ENCODE data around the gene NAA25. TPM values are rescaled to one million over a fixed set of nuclear protein-coding genes. Genes with fewer than 3 reads are reported as not detected.

The NAA25 gene
- total and polyA plus RNA-seq, 9 of the 15 experiments (the other 6 are each of a cell fraction or from before 2014, with no cell fraction given): 26.6 to 59.6 (median 48.9) TPM

- TF ChIP-seq ZNF407 (IDR thresholded peaks at IDR 0.05; ENCODE audit: low read depth) (no peak), HMBOX1 (IDR thresholded peaks at IDR 0.05) (no peak), NONO (IDR thresholded peaks at IDR 0.05; ENCODE audit: low read depth in 2 of 2, low read length in 1 of 2) (no peak; a peak in 1 of 4 replicates), ZNF717 (CRISPR knock-in tag; IDR thresholded peaks at IDR 0.05) (no peak), PYGO2 (tag; IDR thresholded peaks at IDR 0.05) (no peak), THRA (IDR thresholded peaks at IDR 0.05) (no peak), ZNF324 (CRISPR knock-in tag; IDR thresholded peaks at IDR 0.05) (no peak; the same call in 1 of the 2 replicates), CTCF (IDR thresholded peaks at IDR 0.05 in 2 of 3, conservative IDR thresholded peaks at IDR 0.05 in 1 of 3; ENCODE audit: insufficient read depth in 2 of 3, low read depth in 1 of 3, low read length in 3 of 3) (peak; percentile 62 to 74 (median 70); a peak in 5 of 6 replicates), MCM7 (IDR thresholded peaks at IDR 0.05) (no peak), ZNF280B (CRISPR knock-in tag; IDR thresholded peaks at IDR 0.05) (no peak), ZNF764 (CRISPR knock-in tag; IDR thresholded peaks at IDR 0.05; ENCODE audit: low read depth) (no peak; the same call in 1 of the 2 replicates), HSF4 (CRISPR knock-in tag; IDR thresholded peaks at IDR 0.05; ENCODE audit: borderline replicate concordance) (0 out of 2 replicates have a peak, but pooled peaks have one; percentile 51)
These were observed 95.6 kb downstream of the NAA25 start, which contains the start of the genes ERP29 and TMEM116 (continued) for GRCh38 chr12:112012775-112013600.
